Embryonic facial prominence (tissue), 1 donor: ENCODE measurements around the gene PGPEP1.

ENCODE experiments used
- DNase-seq: peaks from one replicate; pipeline ENCODE4 v3.0.0-alpha.2; 2016; ENCODE audit errors: extremely low spot score

The PGPEP1 gene, protein sequence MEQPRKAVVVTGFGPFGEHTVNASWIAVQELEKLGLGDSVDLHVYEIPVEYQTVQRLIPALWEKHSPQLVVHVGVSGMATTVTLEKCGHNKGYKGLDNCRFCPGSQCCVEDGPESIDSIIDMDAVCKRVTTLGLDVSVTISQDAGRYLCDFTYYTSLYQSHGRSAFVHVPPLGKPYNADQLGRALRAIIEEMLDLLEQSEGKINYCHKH

DNA sequence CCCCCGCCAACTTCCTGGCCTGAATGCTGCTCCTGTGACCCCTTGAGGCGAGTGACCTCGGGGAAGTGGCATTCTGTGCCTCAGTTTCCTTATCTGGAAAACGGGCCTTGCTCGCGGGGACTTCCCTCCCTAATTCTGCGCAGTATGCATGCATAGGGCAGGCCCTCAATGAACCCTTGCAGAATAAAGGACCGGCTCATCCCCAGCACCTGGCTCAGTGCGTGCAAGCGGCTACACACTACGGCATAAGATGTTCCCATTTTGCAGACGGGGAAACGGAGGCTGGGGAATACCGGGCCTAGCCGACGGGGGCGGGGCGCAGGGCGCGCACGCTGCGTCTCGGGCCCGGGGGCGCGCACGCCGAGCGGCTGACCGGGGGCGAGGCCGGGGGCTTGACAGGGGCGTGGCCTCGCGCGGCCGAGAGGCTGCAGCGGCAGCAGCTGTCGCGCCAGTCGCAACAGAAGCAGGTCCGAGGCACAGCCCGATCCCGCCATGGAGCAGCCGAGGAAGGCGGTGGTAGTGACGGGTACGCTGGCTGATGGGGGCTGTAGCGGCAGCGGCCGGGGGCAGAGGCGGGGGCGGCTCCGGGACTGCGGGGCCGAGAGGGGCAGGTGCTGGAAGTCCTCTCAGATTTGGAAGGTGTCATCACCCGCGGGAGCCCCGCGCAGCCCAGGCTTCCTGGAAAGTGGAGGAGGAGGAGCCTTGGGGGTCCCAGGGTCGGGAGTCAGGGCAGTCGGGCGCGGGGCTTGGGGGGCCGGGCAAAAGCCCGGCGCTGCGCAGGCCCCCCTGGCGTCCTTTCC, at the start of gene PGPEP1:
PGPEP1 (plus strand) TSS at position 409 of the 800 bp plus-strand sequence; CDS start at position 493, 84 bp downstream.
- no peak for DNase-seq

DNA sequence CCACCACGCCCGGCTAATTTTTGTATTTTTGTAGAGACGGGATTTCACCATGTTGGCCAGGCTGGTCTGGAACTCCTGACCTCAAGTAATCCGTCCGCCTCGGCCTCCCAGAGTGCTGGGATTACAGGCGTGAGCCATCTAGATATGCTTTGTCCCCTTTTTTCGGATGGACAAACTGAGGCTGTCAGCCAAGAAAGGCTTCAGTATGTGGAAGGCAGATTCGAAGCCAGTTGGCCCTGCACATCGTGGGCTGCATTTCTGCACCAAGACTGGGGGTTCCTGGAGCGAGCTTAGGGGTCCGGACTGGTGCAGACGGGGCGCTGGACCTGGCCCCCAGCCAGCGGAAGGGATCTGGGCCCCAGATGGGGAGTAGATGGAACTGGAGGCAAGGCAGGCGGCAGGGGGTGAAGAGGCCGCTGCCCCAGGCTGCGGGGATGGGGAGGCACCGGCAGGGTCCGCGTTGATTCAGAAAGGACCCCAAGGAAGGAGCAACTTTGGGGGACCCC, 49.3 kb upstream of the PGPEP1 start:
- no peak for DNase-seq

DNA sequence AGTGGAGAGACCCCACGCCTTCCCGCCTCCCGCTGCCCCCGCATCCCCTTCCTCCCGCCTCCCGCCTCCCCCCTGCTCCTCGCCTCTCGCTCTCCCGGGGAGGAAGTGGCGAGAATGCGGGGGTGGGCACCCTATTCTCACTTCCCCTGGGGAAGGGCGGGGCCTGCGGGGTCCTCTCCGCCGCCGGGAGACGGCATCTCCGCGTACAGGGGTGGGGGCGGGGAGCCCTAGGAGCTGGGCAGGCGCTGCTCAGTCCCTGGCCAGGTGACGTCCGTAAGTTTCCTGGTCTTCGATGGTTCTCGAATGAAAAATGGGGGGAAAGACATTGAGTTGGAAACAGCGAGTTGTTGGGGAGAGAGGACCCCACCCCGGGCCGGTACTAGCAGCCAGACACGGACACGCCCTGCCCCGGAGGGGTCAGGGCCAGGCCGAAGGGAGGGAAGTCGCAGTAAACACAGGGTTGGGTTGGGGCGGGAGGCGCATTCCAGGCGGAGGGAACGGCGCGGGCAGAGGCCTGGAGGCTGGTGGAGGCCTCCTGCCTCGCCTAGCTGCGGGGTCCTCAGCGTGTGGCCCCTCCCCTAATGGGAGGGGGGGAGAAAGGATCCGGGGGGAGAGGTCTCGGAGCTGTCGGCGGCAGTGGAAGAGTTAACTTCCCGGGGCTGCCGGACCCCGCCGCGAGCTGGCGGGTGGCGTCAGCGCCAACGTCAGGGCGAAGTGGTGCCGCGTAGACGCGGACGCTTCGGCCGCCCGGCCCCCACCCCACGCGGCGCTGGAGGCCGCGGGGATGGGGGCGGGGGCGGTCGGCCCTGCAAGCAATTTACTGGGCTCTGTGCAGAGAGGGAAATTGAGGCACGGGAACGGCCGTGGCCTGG, 48.6 kb upstream of the PGPEP1 start:
- DNase-seq: peak; percentile 71

DNA sequence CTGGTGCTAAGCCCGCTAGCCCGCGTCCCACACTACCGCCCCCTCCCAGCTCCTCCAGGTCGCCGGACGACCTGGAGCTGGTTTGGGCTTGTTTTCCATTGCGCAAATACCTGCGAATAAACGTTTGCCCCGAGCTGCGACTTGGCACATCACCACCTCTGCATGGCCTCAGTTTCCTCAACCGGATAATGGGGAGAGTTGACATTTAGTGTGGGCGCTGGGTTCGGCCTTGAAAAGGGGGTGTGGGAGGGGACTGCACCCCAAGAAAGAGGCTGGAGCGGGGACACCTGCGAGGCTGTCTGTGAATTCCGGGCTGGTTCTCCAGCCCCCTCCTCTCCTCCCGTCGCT, 48.0 kb upstream of the PGPEP1 start:
- no peak for DNase-seq

DNA sequence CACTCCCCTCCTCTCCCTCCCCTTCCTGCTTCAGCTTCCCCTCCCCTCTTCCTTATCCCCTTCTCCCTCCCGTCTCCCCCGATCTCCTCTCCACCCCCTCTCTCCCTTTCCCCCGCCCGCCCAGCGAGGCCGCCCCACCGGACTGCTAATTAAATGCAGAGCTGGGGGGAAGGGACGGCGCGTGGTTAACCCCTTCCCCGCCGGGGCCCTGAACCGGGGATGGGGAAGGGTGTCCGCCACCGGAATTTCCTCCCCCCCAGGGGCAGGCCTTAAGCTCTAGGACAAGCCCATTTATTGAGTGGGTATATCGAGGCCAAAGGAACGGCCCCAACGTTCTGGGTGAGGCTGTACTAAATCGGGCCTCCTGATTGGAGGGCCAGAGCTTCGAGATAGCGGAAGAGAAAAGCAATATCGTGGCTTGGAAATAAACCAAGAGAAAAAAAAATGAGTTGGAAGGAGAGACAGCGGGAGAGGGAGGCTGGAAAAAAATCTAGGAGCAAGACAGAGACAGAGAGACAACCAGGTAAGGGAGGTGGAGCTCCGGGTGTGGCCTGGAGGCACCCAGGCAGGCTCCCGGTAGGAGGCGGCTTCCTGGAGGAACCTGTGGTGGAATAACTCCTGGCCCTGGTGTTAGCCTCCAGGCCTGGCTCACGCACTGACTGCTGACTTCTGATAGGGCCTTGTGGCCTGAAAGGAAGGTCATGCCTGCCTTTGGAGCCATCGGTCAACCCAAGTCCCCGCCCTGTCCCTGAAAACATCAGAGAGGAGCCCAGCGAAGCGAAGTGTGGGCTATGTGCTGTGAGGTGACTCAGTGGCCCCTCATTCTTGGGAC, 47.4 kb upstream of the PGPEP1 start:
- peak; percentile 90 for DNase-seq

DNA sequence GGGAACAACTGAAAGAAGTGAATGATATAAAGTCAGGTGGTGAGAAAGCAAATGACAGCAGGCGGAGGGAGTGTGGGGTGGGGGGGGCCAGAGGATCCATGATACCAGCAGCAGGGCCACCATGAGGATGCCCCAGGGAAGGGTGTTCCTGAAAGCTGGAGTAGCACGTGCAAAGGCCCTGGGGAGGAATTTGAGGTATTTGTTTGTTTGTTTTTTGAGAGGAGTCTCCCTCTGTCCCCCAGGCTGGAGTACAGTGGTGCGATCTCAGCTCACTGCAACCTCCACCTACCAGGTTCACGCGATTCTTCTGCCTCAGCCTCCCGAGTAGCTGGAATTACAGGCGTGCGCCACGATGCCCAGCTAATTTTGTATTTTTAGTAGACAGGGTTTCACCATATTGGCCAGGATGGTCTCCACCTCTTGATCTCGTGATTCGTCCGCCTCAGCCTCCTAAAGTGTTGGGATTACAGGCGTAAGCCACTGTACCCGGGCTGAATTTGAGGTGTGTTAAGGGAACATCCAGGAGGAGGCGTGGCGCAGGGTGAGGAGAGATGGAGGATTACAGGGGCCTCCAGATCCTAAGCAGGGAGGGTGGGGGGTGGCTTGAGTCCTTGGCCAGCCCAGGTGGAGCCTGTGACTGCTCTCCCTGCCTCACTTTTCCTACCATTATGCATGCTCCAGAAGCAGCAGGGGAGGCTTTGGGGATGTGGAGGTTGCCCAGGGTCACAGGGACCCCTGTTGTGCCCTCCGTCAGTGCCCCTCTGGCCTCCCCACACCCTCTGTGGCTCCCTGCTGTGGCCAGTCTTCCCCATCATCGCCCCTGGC, 46.5 kb upstream of the PGPEP1 start:
- no peak for DNase-seq

DNA sequence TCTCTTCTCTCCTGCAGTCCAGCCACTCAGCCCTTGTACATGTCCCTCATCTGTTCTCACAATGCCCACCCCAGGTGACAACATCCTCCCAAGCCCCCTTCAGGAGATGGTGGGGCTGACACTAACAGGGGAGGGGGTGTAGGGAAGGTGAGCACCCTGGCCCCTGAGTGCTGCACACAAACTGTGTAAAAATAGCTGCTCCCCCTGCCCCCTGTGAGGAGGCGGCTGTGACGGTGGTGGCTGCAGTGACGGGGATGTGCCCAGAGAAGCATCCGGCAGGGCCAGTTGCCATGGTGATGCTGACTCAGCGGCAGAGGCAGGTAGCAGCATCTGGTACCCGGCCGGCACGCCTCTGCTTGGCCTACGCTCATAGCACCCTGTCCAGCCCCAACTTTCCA, 45.9 kb upstream of the PGPEP1 start:
- no peak for DNase-seq

DNA sequence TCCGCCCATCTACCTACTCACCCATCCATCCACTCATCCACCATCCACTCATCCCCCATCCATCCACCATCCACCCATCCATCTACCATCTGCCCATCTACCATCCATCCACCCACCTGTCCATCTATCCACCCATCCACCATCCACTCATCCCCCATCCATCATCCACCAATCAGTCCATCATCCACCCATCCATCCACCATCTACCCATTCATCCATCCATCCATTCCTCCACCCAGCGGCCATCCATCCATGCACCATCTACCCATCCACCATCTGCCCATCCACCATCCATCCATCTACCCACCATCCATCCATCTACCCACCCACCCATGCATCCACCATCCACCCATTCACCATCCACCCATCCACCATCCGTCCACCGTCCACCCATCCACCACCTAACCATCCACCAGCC, 45.4 kb upstream of the PGPEP1 start:
- DNase-seq: no peak

DNA sequence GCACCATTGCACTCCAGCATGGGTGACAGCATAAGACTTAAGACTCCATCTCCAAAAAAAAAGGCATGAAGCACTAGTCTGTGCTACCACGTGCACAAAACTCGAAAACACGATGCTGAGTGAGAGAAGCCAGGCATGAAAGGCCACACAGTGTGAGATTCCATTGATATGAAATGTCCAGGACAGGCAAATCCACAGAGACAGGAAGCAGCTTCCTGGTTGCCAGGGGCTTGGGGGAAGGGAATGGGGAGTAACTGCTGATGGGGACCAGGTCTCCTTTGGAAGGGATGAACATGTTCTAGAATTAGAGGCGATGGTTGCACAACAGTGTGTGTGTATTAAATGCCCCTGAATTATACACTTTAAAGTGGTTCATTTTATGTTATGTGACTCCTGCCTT, 43.1 kb upstream of the PGPEP1 start:
- DNase-seq: no peak

DNA sequence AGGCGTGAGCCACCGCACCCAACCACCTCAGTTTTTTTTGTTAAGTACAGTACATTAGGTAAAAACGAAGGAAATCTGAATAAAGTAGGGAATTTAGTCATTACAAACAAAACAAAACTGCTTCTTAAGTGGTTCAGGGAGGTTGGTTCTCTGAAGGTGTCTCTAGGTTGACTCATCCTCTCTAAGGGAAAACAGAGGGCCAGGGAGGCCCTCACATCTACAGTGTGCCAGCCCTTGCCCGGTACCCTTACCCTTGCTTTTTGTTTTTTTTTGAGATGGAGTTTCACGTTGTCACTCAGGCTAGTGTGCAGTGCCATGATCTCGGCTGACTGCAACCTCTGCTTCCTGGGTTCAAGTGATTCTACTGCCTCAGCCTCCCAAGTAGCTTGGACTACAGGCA, 41.8 kb upstream of the PGPEP1 start:
- no peak for DNase-seq

DNA sequence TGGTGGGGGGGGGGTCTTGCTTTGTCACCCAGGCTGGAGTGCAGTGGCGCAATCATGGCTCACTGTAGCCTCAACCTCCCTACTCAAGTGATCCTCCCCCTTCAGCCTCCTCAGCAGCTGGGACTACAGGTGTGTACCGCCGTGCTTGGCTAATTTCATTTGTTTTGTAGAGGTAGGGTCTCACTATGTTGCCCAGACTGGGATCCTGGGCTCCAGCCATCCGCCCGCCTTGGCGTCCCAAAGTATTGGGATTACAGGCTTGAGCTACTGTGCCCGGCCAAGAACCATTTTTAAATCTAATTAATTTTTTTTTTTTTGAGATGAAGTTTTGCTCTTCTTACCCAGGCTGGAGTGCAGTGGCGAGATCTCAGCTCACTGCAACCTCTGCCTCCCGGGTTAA, 40.7 kb upstream of the PGPEP1 start:
- DNase-seq: no peak

DNA sequence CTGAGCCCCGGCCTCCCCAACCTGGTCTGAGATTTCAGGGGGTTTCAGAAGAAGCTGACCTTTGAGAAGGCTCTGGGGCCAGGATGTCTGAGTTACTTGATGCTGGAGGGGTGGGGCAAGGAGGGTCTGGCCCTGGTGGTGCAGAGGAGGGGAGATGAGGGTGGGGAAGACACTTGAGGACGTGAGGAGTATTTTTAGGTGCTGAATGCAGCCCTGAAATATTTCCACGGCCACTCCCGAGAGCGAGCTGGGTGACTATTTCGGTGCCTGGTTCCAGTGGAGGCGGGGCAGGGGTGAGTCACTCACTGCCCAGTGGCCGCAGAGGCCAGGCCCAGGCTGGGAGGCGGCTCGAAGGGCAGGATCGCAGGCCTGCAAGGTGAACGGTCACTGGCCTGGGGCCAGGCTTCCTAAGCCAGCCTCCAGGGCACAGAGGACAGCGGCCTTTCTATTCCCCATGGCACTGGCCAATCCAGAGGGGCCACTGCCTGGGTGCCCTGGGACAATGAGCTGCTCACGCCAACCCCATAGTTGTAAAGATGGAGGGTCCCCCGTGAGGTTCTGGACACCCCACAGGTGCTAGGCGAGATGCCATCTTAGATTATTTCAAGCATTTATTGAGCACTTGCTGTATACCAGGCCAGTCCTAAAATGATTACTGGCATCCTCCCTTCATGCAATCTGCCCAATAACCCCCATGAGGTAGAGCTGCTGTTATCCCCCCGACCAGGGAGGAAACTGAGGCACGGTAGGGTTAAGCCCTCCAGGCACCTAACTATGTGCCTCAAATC, 39.3 kb upstream of the PGPEP1 start:
- DNase-seq: no peak

DNA sequence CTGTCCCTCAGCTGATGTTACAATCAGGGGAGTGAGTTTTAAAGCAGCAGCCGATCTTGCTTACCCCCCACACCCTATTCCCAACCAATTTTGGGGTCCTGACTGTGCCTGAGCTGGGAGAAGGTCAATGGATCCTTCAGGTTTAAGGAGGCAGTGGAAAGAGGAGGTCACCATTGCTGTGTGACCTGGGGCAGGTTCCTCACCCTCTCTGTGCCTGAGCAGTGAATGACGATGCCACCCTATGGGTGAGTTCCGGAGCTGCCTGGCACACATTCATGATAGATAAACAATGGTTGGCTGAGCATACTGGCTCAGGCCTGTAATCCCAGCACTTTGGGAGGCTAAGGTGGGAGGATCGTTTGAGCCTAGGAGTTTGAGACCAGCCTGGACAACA, 38.7 kb upstream of the PGPEP1 start:
- no peak for DNase-seq

DNA sequence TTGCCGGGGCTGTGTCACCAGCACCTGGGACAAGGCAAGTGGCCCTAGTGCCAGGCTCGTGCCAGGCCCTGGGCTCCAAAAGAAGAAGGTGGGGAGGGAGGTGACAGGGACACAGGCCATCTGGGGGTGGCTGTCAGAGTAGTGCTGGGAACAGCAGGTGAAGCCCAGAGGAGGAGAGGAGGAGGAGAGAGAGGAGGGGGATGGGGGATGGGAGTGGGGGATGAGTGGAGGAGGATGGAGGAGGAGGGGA, 36.3 kb upstream of the PGPEP1 start:
- DNase-seq: no peak

DNA sequence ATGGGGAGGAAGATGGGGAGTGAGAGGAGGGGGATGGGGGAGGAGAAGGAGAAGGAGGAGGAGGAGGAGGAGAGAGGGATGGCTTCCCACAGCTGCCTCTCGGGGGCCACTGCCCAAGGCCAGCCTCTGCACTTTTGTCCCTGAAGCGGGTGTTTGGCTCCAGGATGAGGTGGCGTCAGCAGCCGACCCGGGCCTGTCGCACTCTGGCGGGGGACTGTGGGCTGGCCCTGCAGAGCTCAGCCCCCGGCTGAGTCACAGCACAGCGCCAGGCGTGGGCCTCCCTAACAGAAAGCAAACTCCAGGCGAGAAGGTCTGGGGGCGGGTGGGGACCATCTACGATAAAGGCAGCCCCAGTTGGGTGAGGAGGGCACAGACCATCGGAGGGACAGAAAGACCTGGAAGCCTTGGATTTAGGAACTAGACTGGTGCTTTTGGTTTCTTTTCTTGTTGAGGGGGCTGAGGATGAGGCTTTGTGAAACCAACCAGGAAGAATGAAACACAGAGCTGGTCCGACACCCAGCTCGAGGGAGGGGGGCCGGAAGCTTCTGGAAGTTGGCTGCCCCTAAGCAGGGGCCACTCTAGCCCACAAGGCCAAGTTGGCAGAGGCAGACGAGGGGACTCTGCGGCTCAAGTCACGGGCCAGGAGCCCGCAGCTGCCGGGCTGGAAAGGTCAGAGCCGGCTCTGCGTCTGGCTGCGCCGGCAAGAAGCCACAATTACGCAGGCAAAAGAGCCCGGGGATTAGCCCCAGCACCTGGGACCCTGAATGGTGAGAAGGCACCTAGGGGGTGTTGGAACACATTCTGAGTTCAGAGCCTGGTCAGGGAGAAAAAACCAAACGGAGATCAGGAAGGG, 35.7 kb upstream of the PGPEP1 start:
- no peak for DNase-seq

DNA sequence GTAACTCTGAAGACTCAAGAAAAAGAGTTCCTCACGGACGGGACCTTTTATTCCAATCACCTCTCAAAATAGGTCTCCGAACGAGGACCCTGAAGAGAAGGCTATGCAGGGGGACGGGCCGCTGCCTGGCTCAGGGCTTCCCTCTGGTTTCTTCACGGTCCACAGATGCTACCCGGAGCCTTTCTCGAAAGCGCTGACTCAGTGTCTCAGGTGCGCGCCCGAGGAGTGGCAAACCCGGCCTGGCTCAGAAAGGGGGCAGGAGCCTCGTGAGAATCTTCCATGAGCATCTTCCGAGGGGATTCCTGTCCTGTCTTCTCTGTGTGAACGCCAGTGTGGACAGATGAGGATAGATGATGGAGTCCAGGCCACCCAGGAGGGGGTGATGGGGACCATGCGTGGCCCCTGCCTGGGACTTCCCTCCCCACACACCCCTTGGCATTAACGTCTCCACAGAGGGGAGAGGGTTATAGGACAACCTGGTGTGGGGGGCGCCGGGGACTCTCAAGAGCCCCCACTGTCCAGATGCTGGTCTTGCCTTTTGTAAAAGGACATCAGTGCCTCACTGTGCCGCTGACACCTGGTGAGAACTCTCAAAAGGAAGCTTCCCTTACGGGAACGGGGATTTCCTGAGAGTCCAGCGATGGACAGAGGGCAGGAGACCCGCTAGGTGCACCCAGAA, 34.0 kb upstream of the PGPEP1 start:
- DNase-seq: no peak

DNA sequence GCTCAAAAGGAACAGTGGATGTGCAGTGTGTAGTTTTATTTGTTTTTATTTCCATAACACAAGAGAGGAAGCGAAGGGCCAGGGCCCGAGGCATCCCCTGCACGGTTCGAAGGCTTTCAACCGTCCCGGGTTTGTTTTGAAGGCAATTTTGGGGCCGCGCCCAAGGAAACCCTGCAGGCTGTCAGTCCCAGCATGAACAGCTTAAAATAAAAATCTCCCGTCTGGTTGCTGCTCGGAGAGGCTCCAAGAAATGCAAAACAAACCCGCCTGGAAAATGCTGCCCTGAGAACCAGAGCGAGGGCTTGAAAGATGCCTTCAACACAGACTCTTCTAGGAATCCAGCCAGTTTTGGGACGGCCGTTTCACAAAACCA, 33.5 kb upstream of the PGPEP1 start:
- DNase-seq: no peak

DNA sequence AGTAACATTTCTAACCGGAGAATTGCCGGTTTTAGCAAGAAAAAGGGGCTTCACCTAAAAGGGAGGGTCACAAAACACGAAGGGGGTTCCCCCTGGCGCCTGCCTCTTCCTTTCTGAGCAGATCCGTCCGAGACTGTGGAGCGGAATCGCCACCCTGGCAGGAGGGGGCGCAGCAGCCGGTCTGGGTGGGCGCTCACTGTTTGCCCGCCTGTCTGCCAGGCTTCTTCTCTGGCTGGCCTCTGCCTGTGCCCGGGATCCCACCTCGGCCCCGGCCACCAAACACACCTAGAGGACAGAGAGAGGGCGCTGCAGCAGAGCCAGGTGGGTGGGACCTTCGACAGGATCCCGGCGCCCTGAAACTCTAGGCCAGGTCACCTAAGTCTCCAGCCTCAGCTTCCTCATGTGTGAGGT, 33.1 kb upstream of the PGPEP1 start:
- no peak for DNase-seq
